Endothelial cell of umbilical vein (primary cell): ENCODE results near the gene NDUFA6. TPM values are rescaled to one million over a fixed set of nuclear protein-coding genes. Genes with fewer than 3 reads are reported as not detected.

ENCODE experiments used
- BruUV-seq: library from RNA; stranded (reverse); fragments of 400-500 nt; replicated peaks from 2 replicates; lab custom pipeline; 2021; lab: Mats Ljungman, UMichigan
- CTCF ChIA-PET: fragments of 300-600, 350-600 bp; sonication (Branson Sonifier 250); formaldehyde crosslinking; loops from one replicate; lab custom pipeline; 2021; ENCODE audit warnings: antibody characterized with exemption, inconsistent platforms; lab: Charles Lee
- POLR2A ChIA-PET: fragments of 300-600, 350-600 bp; sonication (Branson Sonifier 250); formaldehyde crosslinking; loops from one replicate; lab custom pipeline; 2021; ENCODE audit warnings: antibody characterized with exemption, inconsistent platforms; lab: Charles Lee
- DNase-seq: peaks from one replicate; pipeline ENCODE4 v3.0.0-alpha.2; 2011; ENCODE audit warnings: low read depth, low spot score
- FAIRE-seq: peaks from 2 replicates; lab custom pipeline; 2011; peaks lifted over from hg19 to GRCh38; lab: Jason Lieb, UNC
- H2AFZ ChIP-seq: 2 replicates; pipeline ENCODE4 v1.6.0; 2012; ENCODE audit warnings: low read depth, low read length, control low read depth, inconsistent platforms
- H3K27ac ChIP-seq: 2 replicates; pipeline ENCODE4 v1.5.1; 2011; ENCODE audit warnings: low read depth, mild to moderate bottlenecking, control low read depth, low read length, moderate library complexity; ENCODE audit not compliant: insufficient read depth
- H3K27me3 ChIP-seq, 2 experiments: 2 replicates each; pipeline versions ENCODE4 v1.6.0 to v1.6.1; 2011; ENCODE audit warnings: low read length in 2 of 2, mixed read lengths in 1 of 2; ENCODE audit not compliant: control insufficient read depth in 2 of 2, insufficient read depth in 2 of 2
- H3K36me3 ChIP-seq, 2 experiments: 2 replicates in 1 of 2; 3 replicates in 1 of 2; pipeline ENCODE4 v1.5.1; 2011; ENCODE audit warnings: low read length in 2 of 2, mild to moderate bottlenecking in 1 of 2, moderate library complexity in 1 of 2; ENCODE audit not compliant: control insufficient read depth in 2 of 2, insufficient read depth in 2 of 2; ENCODE audit errors: extremely low read depth in 1 of 2
- H3K4me1 ChIP-seq: 3 replicates; pipeline ENCODE4 v1.5.1; 2011; ENCODE audit warnings: mild to moderate bottlenecking, low read length; ENCODE audit not compliant: control insufficient read depth, insufficient read depth; ENCODE audit errors: extremely low read depth
- H3K4me2 ChIP-seq: 2 replicates; pipeline ENCODE4 v1.6.1; 2011; ENCODE audit warnings: low read length, control low read depth, mixed read lengths; ENCODE audit not compliant: insufficient read depth
- H3K4me3 ChIP-seq, 3 experiments: fragments of 200-600 bp in 1 of 3; sonication (generic), shearing (Covaris generic) in 1 of 3; replicated peaks in 1 of 3; 2 replicates each; pipeline ENCODE4 v1.5.1; 2011 to 2016; ENCODE audit warnings: control low read depth in 3 of 3, low read length in 3 of 3, mild to moderate bottlenecking in 2 of 3, inconsistent platforms in 1 of 3, low read depth in 1 of 3, moderate library complexity in 1 of 3; ENCODE audit not compliant: insufficient read depth in 1 of 3
- H3K79me2 ChIP-seq: 2 replicates; pipeline ENCODE4 v1.6.0; 2012; ENCODE audit warnings: low read length, inconsistent platforms; ENCODE audit not compliant: control insufficient read depth, insufficient read depth
- H3K9ac ChIP-seq: replicated peaks from 2 replicates; pipeline ENCODE3; 2011; ENCODE audit warnings: low read length, control low read depth; ENCODE audit not compliant: insufficient read depth; ENCODE audit errors: extremely low read depth
- H3K9me1 ChIP-seq: replicated peaks from 3 replicates; pipeline ENCODE4 v1.6.0; 2011; ENCODE audit warnings: mild to moderate bottlenecking, low read length; ENCODE audit not compliant: control insufficient read depth, insufficient read depth; ENCODE audit errors: extremely low read depth
- H3K9me3 ChIP-seq: replicated peaks from 2 replicates; pipeline ENCODE4 v1.5.1; 2012; ENCODE audit warnings: low read length, inconsistent platforms; ENCODE audit not compliant: control insufficient read depth, insufficient read depth
- H4K20me1 ChIP-seq: replicated peaks from 2 replicates; pipeline ENCODE3; 2011; ENCODE audit warnings: mild to moderate bottlenecking, low read length; ENCODE audit not compliant: control insufficient read depth, insufficient read depth; ENCODE audit errors: extremely low read depth
- CTCF ChIP-seq, 2 donors: IDR thresholded peaks; 1 replicate in 1 of 2; 2 replicates in 1 of 2; pipeline ENCODE4 v1.5.1; 2011; ENCODE audit warnings: low read length in 2 of 2, mild to moderate bottlenecking in 2 of 2, moderate library complexity in 2 of 2, control low read depth in 1 of 2, inconsistent platforms in 1 of 2, low read depth in 1 of 2; ENCODE audit not compliant: insufficient read depth in 1 of 2; ENCODE audit errors: extremely low read depth in 1 of 2
- EZH2 ChIP-seq: IDR thresholded peaks from 2 replicates; pipeline ENCODE4 v1.6.1; 2012; ENCODE audit warnings: borderline replicate concordance, low read depth, mild to moderate bottlenecking, moderate library complexity, low read length, inconsistent platforms; ENCODE audit not compliant: severe bottlenecking
- FOS ChIP-seq: IDR thresholded peaks from 2 replicates; pipeline ENCODE4 v1.6.1; 2011; ENCODE audit warnings: mild to moderate bottlenecking, low read length, moderate library complexity, borderline replicate concordance; ENCODE audit not compliant: insufficient read depth
- GATA2 ChIP-seq: IDR thresholded peaks from 2 replicates; pipeline ENCODE4 v1.7.0; 2011; ENCODE audit warnings: low read depth, mild to moderate bottlenecking, moderate library complexity, mixed read lengths, low read length; ENCODE audit not compliant: insufficient read length, insufficient read depth
- JUN ChIP-seq: IDR thresholded peaks from 2 replicates; pipeline ENCODE4 v1.6.1; 2011; ENCODE audit warnings: borderline replicate concordance, low read depth; ENCODE audit not compliant: insufficient read length, insufficient read depth
- MAX ChIP-seq: IDR thresholded peaks from 2 replicates; pipeline ENCODE4 v1.6.1; 2011; ENCODE audit not compliant: insufficient read depth, insufficient read length
- MYC ChIP-seq: IDR thresholded peaks from one replicate; pipeline ENCODE4 v1.6.1; 2011; ENCODE audit warnings: mild to moderate bottlenecking, low read depth, low read length
- POLR2A ChIP-seq: IDR thresholded peaks from 2 replicates; pipeline ENCODE4 v1.6.1; 2012; ENCODE audit warnings: low read depth, mild to moderate bottlenecking, control low read depth, low read length
- POLR2AphosphoS5 ChIP-seq: IDR thresholded peaks from 2 replicates; pipeline ENCODE4 v1.6.1; 2012; ENCODE audit warnings: low read depth, mild to moderate bottlenecking, control low read depth, low read length, moderate library complexity; ENCODE audit not compliant: insufficient read depth
- dilution Hi-C: fragments of 300-500 bp; cut with MboI; formaldehyde crosslinking; loops from one replicate; pipeline ENCODE4 v1.15.0; 2019; ENCODE audit warnings: low sequenced_read_pairs; ENCODE audit not compliant: extremely low pct_ligation_motif_present
- intact Hi-C: fragments of 100-400 bp; cut with micrococcal nuclease; formaldehyde crosslinking; loops from one replicate; pipeline ENCODE4 v1.10.0; 2022
- polyA plus RNA-seq, 4 experiments: library from polyadenylated mRNA; depleted of rRNA in 3 of 4; stranded (reverse) in 3 of 4; unstranded in 1 of 4; fragments of >200 nt; gene quantifications; 2 replicates each; pipeline versions ENCODE4 v1.2.1 to v1.2.3, GENCODE V29; 2011 to 2012; ENCODE audit warnings: missing spikeins in 1 of 4
- total RNA-seq: library from RNA; stranded (reverse); gene quantifications from 2 replicates; pipeline ENCODE4 v1.2.3, GENCODE V29; 2021

The NDUFA6 gene
- total and polyA plus RNA-seq, 2 donors (not counting 3 experiments of a cell fraction or from before 2014, with no cell fraction given), result 66.1 to 95.7 TPM

DNA sequence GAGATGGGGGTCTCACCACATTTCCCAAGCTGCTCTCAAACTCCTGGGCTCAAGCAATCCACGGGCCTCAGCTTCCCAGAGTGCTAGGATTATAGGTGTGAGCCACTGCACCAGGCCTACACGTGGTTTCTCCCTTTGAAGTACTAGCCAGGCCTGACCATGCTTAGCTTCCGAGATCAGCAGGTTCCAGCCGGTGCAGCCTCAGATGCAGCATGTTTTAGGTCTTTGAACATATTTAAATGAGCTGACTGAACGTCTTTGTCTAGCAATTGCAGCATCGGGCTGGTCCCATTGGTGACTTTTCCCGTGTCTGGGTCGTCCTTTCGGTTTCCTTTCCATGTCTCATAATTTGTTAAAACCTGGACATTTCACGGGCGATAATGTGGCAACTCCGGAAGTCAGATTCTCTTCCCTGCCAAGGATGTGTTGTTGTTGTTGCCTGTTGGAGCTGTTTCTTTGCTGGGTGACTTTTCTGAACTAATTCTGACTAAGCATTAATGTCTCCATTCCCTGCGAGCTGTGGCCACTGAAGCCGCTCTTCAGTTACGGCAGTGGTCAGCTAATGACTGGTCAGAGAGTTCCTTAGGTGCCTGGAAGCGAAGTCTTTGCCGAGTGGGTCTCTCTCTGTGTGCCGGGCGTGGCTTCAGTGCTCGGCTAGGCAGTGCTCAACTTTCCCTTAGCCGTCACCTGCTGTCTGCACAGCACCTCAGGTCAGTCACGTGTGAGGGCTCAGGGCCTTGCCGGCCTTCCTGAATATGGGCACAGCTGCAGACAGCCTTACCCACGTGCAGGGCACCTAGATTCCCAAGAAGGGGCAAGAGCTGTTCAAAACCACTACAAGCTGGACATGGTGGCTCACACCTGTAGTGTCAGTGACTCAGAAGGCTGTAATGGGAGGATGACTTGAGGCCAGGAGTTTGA is 43.8 kb upstream of the NDUFA6 start:
- dilution Hi-C loops, result no loop called here
- no peaks in the 10 kb centered on the region for H3K4me1 ChIP-seq
- H4K20me1 ChIP-seq, result no peaks in the 10 kb centered on the region
- H3K27ac ChIP-seq, result no peak overlapping the region
- H3K36me3 ChIP-seq, result no peaks in the 10 kb centered on the region
- no peak overlapping the region for H3K4me2 ChIP-seq
- H2AFZ ChIP-seq, result no peak overlapping the region
- H3K9ac ChIP-seq, result no peak overlapping the region
- intact Hi-C loops, result no loop called here
- TF ChIP-seq FOS, result no peak
- TF ChIP-seq JUN, result no peak
- no peak for TF ChIP-seq CTCF (IDR thresholded peaks at IDR 0.05; ENCODE audit: extremely low read depth in 1 of 2, insufficient read depth in 1 of 2, low read depth in 1 of 2, low read length in 2 of 2)
- TF ChIP-seq POLR2A, result no peak
- TF ChIP-seq EZH2, result no peak
- no peak for TF ChIP-seq GATA2
- TF ChIP-seq MYC, result no peak
- no peak for TF ChIP-seq POLR2AphosphoS5
- TF ChIP-seq MAX, result no peak
- no peaks in the 10 kb centered on the region for H3K27me3 ChIP-seq
- H3K9me1 ChIP-seq, result no peaks in the 10 kb centered on the region
- no peak overlapping the region for H3K4me3 ChIP-seq
- ChIA-PET POLR2A (interaction anchor here (0.5 to 0.6 kb wide), 2 partner anchors 36 to 112 kb away, joined by 4 read pairs; no protein-coding TSS in a partner anchor), CTCF (interaction anchor here (0.9 to 1.5 kb wide), 3 partner anchors 21 to 388 kb away, joined by 3 read pairs; no protein-coding TSS in a partner anchor)
- FAIRE-seq, result no peak
- no peaks in the 10 kb centered on the region for H3K79me2 ChIP-seq
- no TSS peak for BruUV-seq
- H3K9me3 ChIP-seq, result no peaks in the 10 kb centered on the region
- DNase-seq, result no peak
